GM20431 (cell line): ENCODE data around the gene ZNF622.
"Not testable (repeated sequence)": the region's sequence is repeated elsewhere in the genome, so short reads cannot be mapped to it uniquely, and the experiment has no call there.

Experiments
- in situ Hi-C: fragments of 300-500 bp; cut with MseI, MboI; formaldehyde crosslinking; loops from one replicate; pipeline ENCODE4 v1.15.0; 2020; ENCODE audit warnings: low sequenced_read_pairs; ENCODE audit not compliant: unreplicated experiment

ZNF622 gene

GRCh38 chr5:16482891-16483290 is 17.3 kb upstream of the ZNF622 start:
- in situ Hi-C loops: no loop called here

GRCh38 chr5:16480821-16481538 is 15.4 kb upstream of the ZNF622 start:
- in situ Hi-C loops: no loop called here

GRCh38 chr5:16480144-16480543 is 14.5 kb upstream of the ZNF622 start:
- in situ Hi-C loops: no loop called here

- in situ Hi-C loops: no loop called here
Measured at GRCh38 chr5:16477541-16477940, 11.9 kb upstream of the ZNF622 start.

GRCh38 chr5:16476417-16476816 is 10.8 kb upstream of the ZNF622 start:
- in situ Hi-C loops: not testable (repeated sequence)

GRCh38 chr5:16471387-16471786 is 5.8 kb upstream of the ZNF622 start:
- in situ Hi-C loops: no loop called here

- in situ Hi-C loops: no loop called here
Measured at GRCh38 chr5:16467363-16468219, 2.0 kb upstream of the ZNF622 start.

GRCh38 chr5:16464664-16465543 is 696 bp downstream of the ZNF622 start:
- in situ Hi-C loops: no loop called here

- in situ Hi-C loops: no loop called here
Measured at GRCh38 chr5:16464231-16464630, 1.4 kb downstream of the ZNF622 start.

GRCh38 chr5:16461782-16462181 is 3.8 kb downstream of the ZNF622 start:
- in situ Hi-C loops: no loop called here

- in situ Hi-C loops: no loop called here
Measured at GRCh38 chr5:16461026-16461425, 4.6 kb downstream of the ZNF622 start.

GRCh38 chr5:16459451-16459850 is 6.1 kb downstream of the ZNF622 start:
- in situ Hi-C loops: no loop called here

- in situ Hi-C loops: no loop called here
Measured at GRCh38 chr5:16457853-16458252, 7.7 kb downstream of the ZNF622 start.

- in situ Hi-C loops: no loop called here
Measured at GRCh38 chr5:16457451-16457850, 8.1 kb downstream of the ZNF622 start.

GRCh38 chr5:16456103-16456832 is 9.3 kb downstream of the ZNF622 start:
- in situ Hi-C loops: no loop called here

- in situ Hi-C loops: no loop called here
Measured at GRCh38 chr5:16455668-16456067, 9.9 kb downstream of the ZNF622 start.

- in situ Hi-C loops: no loop called here
Measured at GRCh38 chr5:16454686-16455085, 10.9 kb downstream of the ZNF622 start.

- in situ Hi-C loops: no loop called here
Measured at GRCh38 chr5:16453609-16454008, 12.0 kb downstream of the ZNF622 start.

- in situ Hi-C loops: no loop called here
Measured at GRCh38 chr5:16450163-16450562, 15.4 kb downstream of the ZNF622 start.

- in situ Hi-C loops: no loop called here
Measured at GRCh38 chr5:16446993-16447392, 18.6 kb downstream of the ZNF622 start.
